Endothelial cell of umbilical vein (primary cell): ENCODE data around the gene INMT. TPM values are rescaled to one million over a fixed set of nuclear protein-coding genes. Genes with fewer than 3 reads are reported as not detected.

Experiments
- BruUV-seq: library from RNA; stranded (reverse); fragments of 400-500 nt; replicated peaks from 2 replicates; lab custom pipeline; 2021; lab: Mats Ljungman, UMichigan
- CTCF ChIA-PET: fragments of 300-600, 350-600 bp; sonication (Branson Sonifier 250); formaldehyde crosslinking; loops from one replicate; lab custom pipeline; 2021; ENCODE audit warnings: antibody characterized with exemption, inconsistent platforms; lab: Charles Lee
- POLR2A ChIA-PET: fragments of 300-600, 350-600 bp; sonication (Branson Sonifier 250); formaldehyde crosslinking; loops from one replicate; lab custom pipeline; 2021; ENCODE audit warnings: antibody characterized with exemption, inconsistent platforms; lab: Charles Lee
- DNase-seq: peaks from one replicate; pipeline ENCODE4 v3.0.0-alpha.2; 2011; ENCODE audit warnings: low read depth, low spot score
- FAIRE-seq: peaks from 2 replicates; lab custom pipeline; 2011; peaks lifted over from hg19 to GRCh38; lab: Jason Lieb, UNC
- H2AFZ ChIP-seq: 2 replicates; pipeline ENCODE4 v1.6.0; 2012; ENCODE audit warnings: low read depth, low read length, control low read depth, inconsistent platforms
- H3K27ac ChIP-seq: 2 replicates; pipeline ENCODE4 v1.5.1; 2011; ENCODE audit warnings: low read depth, mild to moderate bottlenecking, control low read depth, low read length, moderate library complexity; ENCODE audit not compliant: insufficient read depth
- H3K27me3 ChIP-seq, 2 experiments: 2 replicates each; pipeline versions ENCODE4 v1.6.0 to v1.6.1; 2011; ENCODE audit warnings: low read length in 2 of 2, mixed read lengths in 1 of 2; ENCODE audit not compliant: control insufficient read depth in 2 of 2, insufficient read depth in 2 of 2
- H3K36me3 ChIP-seq, 2 experiments: 2 replicates in 1 of 2; 3 replicates in 1 of 2; pipeline ENCODE4 v1.5.1; 2011; ENCODE audit warnings: low read length in 2 of 2, mild to moderate bottlenecking in 1 of 2, moderate library complexity in 1 of 2; ENCODE audit not compliant: control insufficient read depth in 2 of 2, insufficient read depth in 2 of 2; ENCODE audit errors: extremely low read depth in 1 of 2
- H3K4me1 ChIP-seq: 3 replicates; pipeline ENCODE4 v1.5.1; 2011; ENCODE audit warnings: mild to moderate bottlenecking, low read length; ENCODE audit not compliant: control insufficient read depth, insufficient read depth; ENCODE audit errors: extremely low read depth
- H3K4me2 ChIP-seq: 2 replicates; pipeline ENCODE4 v1.6.1; 2011; ENCODE audit warnings: low read length, control low read depth, mixed read lengths; ENCODE audit not compliant: insufficient read depth
- H3K4me3 ChIP-seq, 3 experiments: fragments of 200-600 bp in 1 of 3; sonication (generic), shearing (Covaris generic) in 1 of 3; replicated peaks in 1 of 3; 2 replicates each; pipeline ENCODE4 v1.5.1; 2011 to 2016; ENCODE audit warnings: control low read depth in 3 of 3, low read length in 3 of 3, mild to moderate bottlenecking in 2 of 3, inconsistent platforms in 1 of 3, low read depth in 1 of 3, moderate library complexity in 1 of 3; ENCODE audit not compliant: insufficient read depth in 1 of 3
- H3K79me2 ChIP-seq: 2 replicates; pipeline ENCODE4 v1.6.0; 2012; ENCODE audit warnings: low read length, inconsistent platforms; ENCODE audit not compliant: control insufficient read depth, insufficient read depth
- H3K9ac ChIP-seq: replicated peaks from 2 replicates; pipeline ENCODE3; 2011; ENCODE audit warnings: low read length, control low read depth; ENCODE audit not compliant: insufficient read depth; ENCODE audit errors: extremely low read depth
- H3K9me1 ChIP-seq: replicated peaks from 3 replicates; pipeline ENCODE4 v1.6.0; 2011; ENCODE audit warnings: mild to moderate bottlenecking, low read length; ENCODE audit not compliant: control insufficient read depth, insufficient read depth; ENCODE audit errors: extremely low read depth
- H3K9me3 ChIP-seq: replicated peaks from 2 replicates; pipeline ENCODE4 v1.5.1; 2012; ENCODE audit warnings: low read length, inconsistent platforms; ENCODE audit not compliant: control insufficient read depth, insufficient read depth
- H4K20me1 ChIP-seq: replicated peaks from 2 replicates; pipeline ENCODE3; 2011; ENCODE audit warnings: mild to moderate bottlenecking, low read length; ENCODE audit not compliant: control insufficient read depth, insufficient read depth; ENCODE audit errors: extremely low read depth
- EZH2 ChIP-seq: IDR thresholded peaks from 2 replicates; pipeline ENCODE4 v1.6.1; 2012; ENCODE audit warnings: borderline replicate concordance, low read depth, mild to moderate bottlenecking, moderate library complexity, low read length, inconsistent platforms; ENCODE audit not compliant: severe bottlenecking
- FOS ChIP-seq: IDR thresholded peaks from 2 replicates; pipeline ENCODE4 v1.6.1; 2011; ENCODE audit warnings: mild to moderate bottlenecking, low read length, moderate library complexity, borderline replicate concordance; ENCODE audit not compliant: insufficient read depth
- GATA2 ChIP-seq: IDR thresholded peaks from 2 replicates; pipeline ENCODE4 v1.7.0; 2011; ENCODE audit warnings: low read depth, mild to moderate bottlenecking, moderate library complexity, mixed read lengths, low read length; ENCODE audit not compliant: insufficient read length, insufficient read depth
- JUN ChIP-seq: IDR thresholded peaks from 2 replicates; pipeline ENCODE4 v1.6.1; 2011; ENCODE audit warnings: borderline replicate concordance, low read depth; ENCODE audit not compliant: insufficient read length, insufficient read depth
- MYC ChIP-seq: IDR thresholded peaks from one replicate; pipeline ENCODE4 v1.6.1; 2011; ENCODE audit warnings: mild to moderate bottlenecking, low read depth, low read length
- POLR2A ChIP-seq: IDR thresholded peaks from 2 replicates; pipeline ENCODE4 v1.6.1; 2012; ENCODE audit warnings: low read depth, mild to moderate bottlenecking, control low read depth, low read length
- POLR2AphosphoS5 ChIP-seq: IDR thresholded peaks from 2 replicates; pipeline ENCODE4 v1.6.1; 2012; ENCODE audit warnings: low read depth, mild to moderate bottlenecking, control low read depth, low read length, moderate library complexity; ENCODE audit not compliant: insufficient read depth
- dilution Hi-C: fragments of 300-500 bp; cut with MboI; formaldehyde crosslinking; loops from one replicate; pipeline ENCODE4 v1.15.0; 2019; ENCODE audit warnings: low sequenced_read_pairs; ENCODE audit not compliant: extremely low pct_ligation_motif_present
- intact Hi-C: fragments of 100-400 bp; cut with micrococcal nuclease; formaldehyde crosslinking; loops from one replicate; pipeline ENCODE4 v1.10.0; 2022
- polyA plus RNA-seq, 4 experiments: library from polyadenylated mRNA; depleted of rRNA in 3 of 4; stranded (reverse) in 3 of 4; unstranded in 1 of 4; fragments of >200 nt; gene quantifications; 2 replicates each; pipeline versions ENCODE4 v1.2.1 to v1.2.3, GENCODE V29; 2011 to 2012; ENCODE audit warnings: missing spikeins in 1 of 4
- total RNA-seq: library from RNA; stranded (reverse); gene quantifications from 2 replicates; pipeline ENCODE4 v1.2.3, GENCODE V29; 2021
- TF ChIP-seq, protein P1 (sequence below), 2 donors: IDR thresholded peaks; 1 replicate in 1 of 2; 2 replicates in 1 of 2; pipeline ENCODE4 v1.5.1; 2011; ENCODE audit warnings: low read length in 2 of 2, mild to moderate bottlenecking in 2 of 2, moderate library complexity in 2 of 2, control low read depth in 1 of 2, inconsistent platforms in 1 of 2, low read depth in 1 of 2; ENCODE audit not compliant: insufficient read depth in 1 of 2; ENCODE audit errors: extremely low read depth in 1 of 2
- TF ChIP-seq, protein P2 (sequence below): IDR thresholded peaks from 2 replicates; pipeline ENCODE4 v1.6.1; 2011; ENCODE audit not compliant: insufficient read depth, insufficient read length

The INMT gene
- total and polyA plus RNA-seq, 2 donors (not counting 3 experiments of a cell fraction or from before 2014, with no cell fraction given) = not detected

DNA sequence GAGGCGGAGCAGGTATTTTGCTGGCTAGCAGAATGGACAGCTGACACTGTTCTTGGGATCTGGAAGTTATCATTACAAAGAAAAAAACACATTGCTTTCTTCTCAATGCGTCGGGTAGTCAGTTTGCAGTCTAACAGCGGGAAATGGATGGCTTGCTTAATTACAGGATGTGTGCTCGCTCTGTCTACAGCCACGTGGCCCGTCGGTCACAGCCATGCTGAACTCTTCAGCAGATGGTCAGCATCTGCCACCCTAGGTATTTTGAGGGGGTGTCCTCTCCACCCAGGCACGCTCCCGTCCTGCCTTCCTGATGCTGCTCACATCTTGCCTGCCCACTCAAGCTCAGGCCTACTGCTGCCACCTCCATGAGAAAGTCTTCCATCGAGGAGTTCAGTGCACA is 20.4 kb upstream of the INMT start:
- H3K9me1 ChIP-seq = no peaks in the 10 kb centered on the region
- no peak overlapping the region for H3K4me3 ChIP-seq
- intact Hi-C loops = no loop called here
- H3K27me3 ChIP-seq = peaks cover 4 to 15% of the 10 kb centered on the region in 2 experiments
- no peak overlapping the region for H2AFZ ChIP-seq
- no TSS peak for BruUV-seq
- no peak overlapping the region for H3K27ac ChIP-seq
- no peak overlapping the region for H3K9ac ChIP-seq
- no peak for TF ChIP-seq EZH2
- TF ChIP-seq GATA2 = no peak
- ChIA-PET CTCF (interaction anchor here (1.2 kb wide), 2 partner anchors 8 to 252 kb away, joined by 3 to 7 read pairs; no protein-coding TSS in a partner anchor), POLR2A (no interaction called here)
- no peak for FAIRE-seq
- no peaks in the 10 kb centered on the region for H4K20me1 ChIP-seq
- dilution Hi-C loops = no loop called here
- H3K9me3 ChIP-seq = no peaks in the 10 kb centered on the region
- no peak overlapping the region for H3K4me2 ChIP-seq
- no peaks in the 10 kb centered on the region for H3K36me3 ChIP-seq
- DNase-seq = no peak
- H3K4me1 ChIP-seq = no peaks in the 10 kb centered on the region
- no peaks in the 10 kb centered on the region for H3K79me2 ChIP-seq

DNA sequence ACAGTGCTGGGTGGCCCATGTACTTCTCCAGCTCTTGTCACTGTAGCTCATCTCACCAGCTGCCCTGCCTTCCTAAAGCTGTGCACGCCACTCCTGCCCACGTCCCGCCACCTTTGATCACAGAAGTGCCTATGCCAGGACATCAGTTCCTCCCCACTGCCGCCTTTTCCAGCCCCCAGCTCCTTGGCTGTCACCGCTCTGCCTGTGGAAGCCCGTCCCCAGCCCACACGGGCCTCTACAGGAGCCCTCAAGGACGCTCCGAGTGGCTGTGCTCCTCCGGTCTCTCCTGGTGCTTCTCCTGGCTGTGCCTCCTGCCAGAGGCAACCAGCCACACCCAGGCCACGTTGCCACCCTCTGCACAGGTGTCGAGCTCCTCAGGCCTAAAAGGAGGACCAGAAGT is 19.3 kb upstream of the INMT start:
- intact Hi-C loops (no loop called here), dilution Hi-C loops (no loop called here)
- H3K4me3 ChIP-seq = no peak overlapping the region
- no peaks in the 10 kb centered on the region for H3K4me1 ChIP-seq
- no peak overlapping the region for H3K27ac ChIP-seq
- peaks cover 5 to 14% of the 10 kb centered on the region in 2 experiments for H3K27me3 ChIP-seq
- DNase-seq = no peak
- no peaks in the 10 kb centered on the region for H3K9me1 ChIP-seq
- H2AFZ ChIP-seq = no peak overlapping the region
- FAIRE-seq = no peak
- no peak for TF ChIP-seq EZH2
- TF ChIP-seq, protein P1, sequence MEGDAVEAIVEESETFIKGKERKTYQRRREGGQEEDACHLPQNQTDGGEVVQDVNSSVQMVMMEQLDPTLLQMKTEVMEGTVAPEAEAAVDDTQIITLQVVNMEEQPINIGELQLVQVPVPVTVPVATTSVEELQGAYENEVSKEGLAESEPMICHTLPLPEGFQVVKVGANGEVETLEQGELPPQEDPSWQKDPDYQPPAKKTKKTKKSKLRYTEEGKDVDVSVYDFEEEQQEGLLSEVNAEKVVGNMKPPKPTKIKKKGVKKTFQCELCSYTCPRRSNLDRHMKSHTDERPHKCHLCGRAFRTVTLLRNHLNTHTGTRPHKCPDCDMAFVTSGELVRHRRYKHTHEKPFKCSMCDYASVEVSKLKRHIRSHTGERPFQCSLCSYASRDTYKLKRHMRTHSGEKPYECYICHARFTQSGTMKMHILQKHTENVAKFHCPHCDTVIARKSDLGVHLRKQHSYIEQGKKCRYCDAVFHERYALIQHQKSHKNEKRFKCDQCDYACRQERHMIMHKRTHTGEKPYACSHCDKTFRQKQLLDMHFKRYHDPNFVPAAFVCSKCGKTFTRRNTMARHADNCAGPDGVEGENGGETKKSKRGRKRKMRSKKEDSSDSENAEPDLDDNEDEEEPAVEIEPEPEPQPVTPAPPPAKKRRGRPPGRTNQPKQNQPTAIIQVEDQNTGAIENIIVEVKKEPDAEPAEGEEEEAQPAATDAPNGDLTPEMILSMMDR (IDR thresholded peaks at IDR 0.05; ENCODE audit: extremely low read depth in 1 of 2, insufficient read depth in 1 of 2, low read depth in 1 of 2, low read length in 2 of 2) = no peak
- no peak for TF ChIP-seq JUN
- TF ChIP-seq MYC = no peak
- no peak for TF ChIP-seq FOS
- no peak for TF ChIP-seq GATA2
- no peak for TF ChIP-seq POLR2AphosphoS5
- TF ChIP-seq, protein P2, sequence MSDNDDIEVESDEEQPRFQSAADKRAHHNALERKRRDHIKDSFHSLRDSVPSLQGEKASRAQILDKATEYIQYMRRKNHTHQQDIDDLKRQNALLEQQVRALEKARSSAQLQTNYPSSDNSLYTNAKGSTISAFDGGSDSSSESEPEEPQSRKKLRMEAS = no peak
- TF ChIP-seq POLR2A = no peak
- H3K79me2 ChIP-seq = no peaks in the 10 kb centered on the region
- BruUV-seq = no TSS peak
- ChIA-PET CTCF (no interaction called here), POLR2A (no interaction called here)
- H3K9me3 ChIP-seq = no peaks in the 10 kb centered on the region
- H3K4me2 ChIP-seq = no peak overlapping the region
- H3K9ac ChIP-seq = no peak overlapping the region
- no peaks in the 10 kb centered on the region for H3K36me3 ChIP-seq
- no peaks in the 10 kb centered on the region for H4K20me1 ChIP-seq
